ENCODE measurements around the gene TLCD2. TPM values are rescaled to one million over a fixed set of nuclear protein-coding genes. Genes with fewer than 3 reads are reported as not detected.

TLCD2 gene
- total RNA-seq, 1 donor from 2014 or later, result 1.1 TPM

- Mint-ChIP-seq H3K4me1 (peaks cover 3% of the 10 kb centered on the region), H3K9me3 (no peaks in the 10 kb centered on the region), H3K4me3 (peak overlapping the region; percentile 25), H3K27me3 (ENCODE audit: low read depth) (no peaks in the 10 kb centered on the region), H3K27ac (ENCODE audit: unreplicated experiment) (peak overlapping the region; percentile 27), H3K36me3 (ENCODE audit: low read depth) (no peaks in the 10 kb centered on the region)
- TF ChIP-seq CTCF (conservative IDR thresholded peaks at IDR 0.05), result no peak
- no peak for DNase-seq (ENCODE audit: low read depth, low spot score)
Observed at GRCh38 chr17:1727876-1728630, 17.9 kb upstream of the TLCD2 start.

- Mint-ChIP-seq H3K9me3 (no peaks in the 10 kb centered on the region), H3K27ac (ENCODE audit: unreplicated experiment) (no peak overlapping the region), H3K4me1 (peaks cover 6% of the 10 kb centered on the region), H3K4me3 (no peak overlapping the region), H3K36me3 (ENCODE audit: low read depth) (no peaks in the 10 kb centered on the region), H3K27me3 (ENCODE audit: low read depth) (no peaks in the 10 kb centered on the region)
- TF ChIP-seq CTCF (conservative IDR thresholded peaks at IDR 0.05), result no peak
- no peak for DNase-seq (ENCODE audit: low read depth, low spot score)
Observed at GRCh38 chr17:1727258-1727789, 17.1 kb upstream of the TLCD2 start.

GRCh38 chr17:1726626-1727257, 16.6 kb upstream of the TLCD2 start:
- H3K9me3 Mint-ChIP-seq, result no peaks in the 10 kb centered on the region
- no peak for DNase-seq (ENCODE audit: low read depth, low spot score)
- peaks cover 6% of the 10 kb centered on the region for H3K4me1 Mint-ChIP-seq
- no peaks in the 10 kb centered on the region for H3K36me3 Mint-ChIP-seq (ENCODE audit: low read depth)
- TF ChIP-seq CTCF (conservative IDR thresholded peaks at IDR 0.05), result no peak
- H3K4me3 Mint-ChIP-seq, result no peak overlapping the region
- H3K27me3 Mint-ChIP-seq (ENCODE audit: low read depth), result no peaks in the 10 kb centered on the region
- H3K27ac Mint-ChIP-seq (ENCODE audit: unreplicated experiment), result no peak overlapping the region

- no peak for DNase-seq (ENCODE audit: low read depth, low spot score)
- H3K27me3 Mint-ChIP-seq (ENCODE audit: low read depth), result no peaks in the 10 kb centered on the region
- TF ChIP-seq CTCF (conservative IDR thresholded peaks at IDR 0.05), result no peak
- H3K27ac Mint-ChIP-seq (ENCODE audit: unreplicated experiment), result no peak overlapping the region
- peaks cover 7% of the 10 kb centered on the region for H3K4me1 Mint-ChIP-seq
- no peaks in the 10 kb centered on the region for H3K36me3 Mint-ChIP-seq (ENCODE audit: low read depth)
- H3K9me3 Mint-ChIP-seq, result no peaks in the 10 kb centered on the region
- H3K4me3 Mint-ChIP-seq, result peak overlapping the region; percentile 80
Observed at GRCh38 chr17:1725642-1726511, 15.7 kb upstream of the TLCD2 start.

GRCh38 chr17:1724869-1725641, 14.9 kb upstream of the TLCD2 start:
- TF ChIP-seq CTCF (conservative IDR thresholded peaks at IDR 0.05), result no peak
- peak; percentile 40 for DNase-seq (ENCODE audit: low read depth, low spot score)
- Mint-ChIP-seq H3K4me3 (peak overlapping the region; percentile 80), H3K27me3 (ENCODE audit: low read depth) (no peaks in the 10 kb centered on the region), H3K4me1 (peaks cover 10% of the 10 kb centered on the region), H3K27ac (ENCODE audit: unreplicated experiment) (no peak overlapping the region), H3K36me3 (ENCODE audit: low read depth) (no peaks in the 10 kb centered on the region), H3K9me3 (no peaks in the 10 kb centered on the region)
